Ascending aorta (tissue), 2 donors: ENCODE results near the gene SLC17A9. TPM values are rescaled to one million over a fixed set of nuclear protein-coding genes. Genes with fewer than 3 reads are reported as not detected.
A peak's percentile ranks its signal among the peaks of the same experiment; 100 is the strongest.

Experiments used
- DNase-seq, 2 donors: peaks; one replicate each; pipeline ENCODE4 v3.0.0-alpha.2; 2019; ENCODE audit warnings: low spot score in 2 of 2
- H3K27ac ChIP-seq, 2 donors: fragments of 200-600 bp; sonication (generic); one replicate each; pipeline ENCODE4 v1.5.1; 2016 to 2017; ENCODE audit warnings: mild to moderate bottlenecking in 1 of 2
- H3K27me3 ChIP-seq: fragments of 200-600 bp; sonication (generic); one replicate; pipeline ENCODE4 v1.5.1; 2017
- H3K36me3 ChIP-seq, 2 donors: fragments of 200-600 bp; sonication (generic); one replicate each; pipeline ENCODE4 v1.5.1; 2016
- H3K4me1 ChIP-seq, 2 donors: fragments of 200-600 bp; sonication (generic); one replicate each; pipeline ENCODE4 v1.5.1; 2016 to 2017; ENCODE audit warnings: mild to moderate bottlenecking in 1 of 2
- H3K4me3 ChIP-seq, 2 donors: fragments of 200-600 bp; sonication (generic); one replicate each; pipeline ENCODE4 v1.5.1; 2016 to 2017; ENCODE audit warnings: mild to moderate bottlenecking in 1 of 2
- H3K9me3 ChIP-seq, 2 donors: fragments of 200-600 bp; sonication (generic); one replicate each; pipeline ENCODE4 v1.5.1; 2016
- CTCF ChIP-seq, 3 experiments: fragments of 200-600 bp in 2 of 3; fragments of 450-650 bp in 1 of 3; sonication (generic) in 2 of 3; IDR thresholded peaks; one replicate each; pipeline ENCODE4 v1.5.1; 2016 to 2019; ENCODE audit warnings: antibody characterized with exemption in 3 of 3, mild to moderate bottlenecking in 1 of 3, moderate library complexity in 1 of 3
- intact Hi-C: fragments of 100-400 bp; cut with DNase I; formaldehyde crosslinking; loops from one replicate; pipeline ENCODE4 v1.15.1; 2023
- total RNA-seq: library from RNA; depleted of rRNA; stranded (reverse); fragments of >200 nt; gene quantifications from one replicate; pipeline ENCODE4 v1.1.0, GENCODE V29; 2016

The SLC17A9 gene
- total RNA-seq, 1 donor from 2014 or later = 30.0 TPM

- Histone ChIP-seq H3K36me3 (no peaks in the 10 kb centered on the region), H3K9me3 (no peaks in the 10 kb centered on the region), H3K27ac (peak overlapping the region; percentile 96 to 98), H3K4me1 (peaks cover 20 to 79% of the 10 kb centered on the region in 2 donors), H3K4me3 (peak overlapping the region; percentile 79 to 97), H3K27me3 (no peaks in the 10 kb centered on the region)
- TF ChIP-seq CTCF (IDR thresholded peaks at IDR 0.05) = no peak
- intact Hi-C loops = loop anchor here (2.0 kb wide), 1 partner anchor 15 kb away; the partner anchor contains the start of gene GID8
- DNase-seq = no peak
These were observed 28.7 kb upstream of the SLC17A9 start for GRCh38 chr20:62923669-62924441.

GRCh38 chr20:62924442-62925075 is 27.9 kb upstream of the SLC17A9 start:
- no peak for DNase-seq
- TF ChIP-seq CTCF (IDR thresholded peaks at IDR 0.05) = no peak
- H3K4me1 ChIP-seq = peaks cover 20 to 75% of the 10 kb centered on the region in 2 donors
- H3K4me3 ChIP-seq = peak overlapping the region; percentile 79 to 97
- H3K27ac ChIP-seq = peak overlapping the region; percentile 96 to 98
- intact Hi-C loops = loop anchor here (2.0 to 5.0 kb wide), 3 partner anchors 14 to 857 kb away; partner anchors contain the start of genes GID8, MRGBP and TAF4
- H3K36me3 ChIP-seq = no peaks in the 10 kb centered on the region
- no peaks in the 10 kb centered on the region for H3K9me3 ChIP-seq
- no peaks in the 10 kb centered on the region for H3K27me3 ChIP-seq

- H3K4me3 ChIP-seq = peak overlapping the region; percentile 79 to 97
- H3K27me3 ChIP-seq = no peaks in the 10 kb centered on the region
- H3K4me1 ChIP-seq = peaks cover 20 to 76% of the 10 kb centered on the region in 2 donors
- intact Hi-C loops = loop anchor here (2.0 to 5.0 kb wide), 3 partner anchors 14 to 858 kb away; partner anchors contain the start of genes GID8, MRGBP and TAF4
- no peaks in the 10 kb centered on the region for H3K36me3 ChIP-seq
- H3K9me3 ChIP-seq = no peaks in the 10 kb centered on the region
- no peak for TF ChIP-seq CTCF (IDR thresholded peaks at IDR 0.05)
- no peak for DNase-seq
- peak overlapping the region; percentile 96 to 98 for H3K27ac ChIP-seq
These were observed 27.5 kb upstream of the SLC17A9 start for GRCh38 chr20:62925076-62925419.

- Histone ChIP-seq H3K27me3 (no peaks in the 10 kb centered on the region), H3K4me1 (peaks cover 20 to 71% of the 10 kb centered on the region in 2 donors), H3K4me3 (peak overlapping the region; percentile 79 to 97), H3K36me3 (no peaks in the 10 kb centered on the region), H3K27ac (peak overlapping the region; percentile 96 to 98), H3K9me3 (no peaks in the 10 kb centered on the region)
- no peak for DNase-seq
- TF ChIP-seq CTCF (IDR thresholded peaks at IDR 0.05) = no peak
- intact Hi-C loops = loop anchor here (2.0 to 5.0 kb wide), 3 partner anchors 13 to 858 kb away; partner anchors contain the start of genes GID8, MRGBP and TAF4
These were observed 26.9 kb upstream of the SLC17A9 start for GRCh38 chr20:62925420-62926228.
